Body of pancreas (tissue), 4 donors: ENCODE data around the gene SAA2.
"Not testable (repeated sequence)": the region's sequence is repeated elsewhere in the genome, so short reads cannot be mapped to it uniquely, and the experiment has no call there.

Experiments used
- POLR2A ChIP-seq, 3 donors: fragments of 450-650 bp; IDR thresholded peaks; one replicate each; pipeline ENCODE4 v1.6.1; 2016; ENCODE audit warnings: antibody characterized with exemption in 3 of 3, mild to moderate bottlenecking in 2 of 3
- TF ChIP-seq, protein P1 (sequence below), 7 experiments: fragments of 450-650 bp in 4 of 7; fragments of 200-600 bp in 3 of 7; sonication (generic) in 3 of 7; IDR thresholded peaks; one replicate each; pipeline ENCODE4 v1.5.1; 2016 to 2019; ENCODE audit warnings: antibody characterized with exemption in 7 of 7

DNA sequence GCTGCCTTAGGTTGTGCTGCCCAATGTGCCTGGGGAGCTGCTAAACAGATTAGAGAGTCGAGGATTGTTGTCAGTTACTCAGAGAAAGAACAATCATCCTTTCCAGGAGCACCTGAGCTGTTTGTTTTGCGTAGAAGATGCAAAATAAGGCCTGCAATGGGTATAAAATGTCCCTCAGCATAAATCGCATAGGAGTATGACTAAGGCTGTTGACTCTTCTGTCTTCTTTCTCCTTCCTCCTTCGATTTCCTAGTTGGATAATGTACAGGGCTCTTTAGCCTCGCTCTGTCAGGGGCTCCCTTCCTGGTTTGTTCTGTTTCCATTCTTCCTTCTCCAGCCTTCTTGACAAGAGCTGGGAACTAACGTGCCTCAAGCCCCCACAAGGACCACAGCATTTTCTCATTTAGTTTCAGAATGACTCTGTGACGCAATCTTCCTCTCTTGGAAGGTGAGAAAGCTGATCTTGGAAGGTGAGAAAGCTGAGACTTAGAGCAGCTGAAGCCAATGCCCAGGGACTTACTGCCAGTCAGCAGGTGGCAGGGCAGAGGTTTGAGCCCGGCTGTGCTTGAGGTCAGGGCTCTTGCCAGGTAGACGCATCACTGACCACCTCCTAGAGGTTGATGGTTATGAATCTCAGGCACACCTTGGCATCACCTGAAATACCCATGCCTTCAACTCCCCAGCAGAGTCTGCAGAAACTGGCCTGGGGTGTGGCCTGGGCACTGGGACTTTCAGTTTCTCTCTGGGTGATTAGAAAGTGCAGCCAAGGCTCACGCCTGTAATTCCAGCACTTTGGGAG, 19.1 kb upstream of the SAA2 start:
- TF ChIP-seq, protein P1, sequence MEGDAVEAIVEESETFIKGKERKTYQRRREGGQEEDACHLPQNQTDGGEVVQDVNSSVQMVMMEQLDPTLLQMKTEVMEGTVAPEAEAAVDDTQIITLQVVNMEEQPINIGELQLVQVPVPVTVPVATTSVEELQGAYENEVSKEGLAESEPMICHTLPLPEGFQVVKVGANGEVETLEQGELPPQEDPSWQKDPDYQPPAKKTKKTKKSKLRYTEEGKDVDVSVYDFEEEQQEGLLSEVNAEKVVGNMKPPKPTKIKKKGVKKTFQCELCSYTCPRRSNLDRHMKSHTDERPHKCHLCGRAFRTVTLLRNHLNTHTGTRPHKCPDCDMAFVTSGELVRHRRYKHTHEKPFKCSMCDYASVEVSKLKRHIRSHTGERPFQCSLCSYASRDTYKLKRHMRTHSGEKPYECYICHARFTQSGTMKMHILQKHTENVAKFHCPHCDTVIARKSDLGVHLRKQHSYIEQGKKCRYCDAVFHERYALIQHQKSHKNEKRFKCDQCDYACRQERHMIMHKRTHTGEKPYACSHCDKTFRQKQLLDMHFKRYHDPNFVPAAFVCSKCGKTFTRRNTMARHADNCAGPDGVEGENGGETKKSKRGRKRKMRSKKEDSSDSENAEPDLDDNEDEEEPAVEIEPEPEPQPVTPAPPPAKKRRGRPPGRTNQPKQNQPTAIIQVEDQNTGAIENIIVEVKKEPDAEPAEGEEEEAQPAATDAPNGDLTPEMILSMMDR (IDR thresholded peaks at IDR 0.05) = not testable (repeated sequence)
- TF ChIP-seq POLR2A (IDR thresholded peaks at IDR 0.05) = not testable (repeated sequence)
